ENCODE results near the gene PLA2G4F. TPM values are rescaled to one million over a fixed set of nuclear protein-coding genes. Genes with fewer than 3 reads are reported as not detected.

The PLA2G4F gene
- total RNA-seq, 3 donors from 2014 or later (not counting 1 experiment from before 2014, with no cell fraction given) = not detected

- Histone ChIP-seq H3K27me3 (ENCODE audit: control insufficient read depth, insufficient read depth, low read length) (no peaks in the 10 kb centered on the region), H3K4me1 (ENCODE audit: control insufficient read depth, insufficient read depth, low read length) (no peaks in the 10 kb centered on the region), H3K36me3 (ENCODE audit: control insufficient read depth, insufficient read depth, low read length) (no peaks in the 10 kb centered on the region), H3K27ac (ENCODE audit: low read length) (no peak overlapping the region), H3K4me3 (ENCODE audit: low read length) (no peak overlapping the region), H3K9me3 (ENCODE audit: control insufficient read depth, insufficient read depth, low read length) (no peaks in the 10 kb centered on the region)
- DNase-seq (no peak), ATAC-seq (peak in 1 of 3 donors; percentile 81)
- Mint-ChIP-seq H3K27ac (no peak overlapping the region), H3K9me3 (no peaks in the 10 kb centered on the region), H3K36me3 (no peaks in the 10 kb centered on the region), H3K4me3 (no peak overlapping the region), H3K4me1 (no peaks in the 10 kb centered on the region), H3K27me3 (ENCODE audit: low read depth in 2 of 2) (peaks cover 15 to 30% of the 10 kb centered on the region in 2 donors)
- intact Hi-C loops (cut with micrococcal nuclease) = no loop called here
- 77% methylated on average over 5 of the region's 6 CpGs for WGBS (ENCODE audit: insufficient coverage)
- TF ChIP-seq CTCF (IDR thresholded peaks at IDR 0.05) = no peak
Observed at GRCh38 chr15:42121021-42121420, 35.4 kb downstream of the PLA2G4F start.

GRCh38 chr15:42120285-42120684 lies 36.2 kb downstream of the PLA2G4F start:
- Histone ChIP-seq H3K9me3 (ENCODE audit: control insufficient read depth, insufficient read depth, low read length) (no peaks in the 10 kb centered on the region), H3K36me3 (ENCODE audit: control insufficient read depth, insufficient read depth, low read length) (no peaks in the 10 kb centered on the region), H3K4me1 (ENCODE audit: control insufficient read depth, insufficient read depth, low read length) (no peaks in the 10 kb centered on the region), H3K27me3 (ENCODE audit: control insufficient read depth, insufficient read depth, low read length) (no peaks in the 10 kb centered on the region), H3K4me3 (ENCODE audit: low read length) (no peak overlapping the region), H3K27ac (ENCODE audit: low read length) (no peak overlapping the region)
- 80% methylated on average over 1 of the region's 1 CpG for WGBS (ENCODE audit: insufficient coverage)
- H3K36me3 Mint-ChIP-seq = no peaks in the 10 kb centered on the region
- DNase-seq = no peak
- no peak for ATAC-seq
- intact Hi-C loops (cut with micrococcal nuclease) = no loop called here
- no peak overlapping the region for H3K27ac Mint-ChIP-seq
- H3K4me1 Mint-ChIP-seq = no peaks in the 10 kb centered on the region
- H3K9me3 Mint-ChIP-seq = no peaks in the 10 kb centered on the region
- TF ChIP-seq CTCF (IDR thresholded peaks at IDR 0.05) = no peak
- H3K27me3 Mint-ChIP-seq (ENCODE audit: low read depth in 2 of 2) = peaks cover 11 to 25% of the 10 kb centered on the region in 2 donors
- H3K4me3 Mint-ChIP-seq = no peak overlapping the region

GRCh38 chr15:42119446-42119760 lies 37.0 kb downstream of the PLA2G4F start:
- peaks cover 9 to 23% of the 10 kb centered on the region in 2 donors for H3K27me3 Mint-ChIP-seq (ENCODE audit: low read depth in 2 of 2)
- intact Hi-C loops (cut with micrococcal nuclease) = no loop called here
- no peaks in the 10 kb centered on the region for H3K36me3 Mint-ChIP-seq
- H3K27ac Mint-ChIP-seq = no peak overlapping the region
- no peak overlapping the region for H3K4me3 Mint-ChIP-seq
- DNase-seq = no peak
- no peak for ATAC-seq
- H3K9me3 Mint-ChIP-seq = no peaks in the 10 kb centered on the region
- no peaks in the 10 kb centered on the region for H3K4me1 Mint-ChIP-seq
- Histone ChIP-seq H3K4me3 (ENCODE audit: low read length) (no peak overlapping the region), H3K4me1 (ENCODE audit: control insufficient read depth, insufficient read depth, low read length) (no peaks in the 10 kb centered on the region), H3K27ac (ENCODE audit: low read length) (no peak overlapping the region), H3K36me3 (ENCODE audit: control insufficient read depth, insufficient read depth, low read length) (no peaks in the 10 kb centered on the region), H3K9me3 (ENCODE audit: control insufficient read depth, insufficient read depth, low read length) (no peaks in the 10 kb centered on the region), H3K27me3 (ENCODE audit: control insufficient read depth, insufficient read depth, low read length) (no peaks in the 10 kb centered on the region)
- no peak for TF ChIP-seq CTCF (IDR thresholded peaks at IDR 0.05)
- 84% methylated on average over 5 of the region's 5 CpGs for WGBS (ENCODE audit: insufficient coverage)

GRCh38 chr15:42118650-42119445 lies 37.6 kb downstream of the PLA2G4F start:
- Histone ChIP-seq H3K4me3 (ENCODE audit: low read length) (no peak overlapping the region), H3K9me3 (ENCODE audit: control insufficient read depth, insufficient read depth, low read length) (no peaks in the 10 kb centered on the region), H3K36me3 (ENCODE audit: control insufficient read depth, insufficient read depth, low read length) (no peaks in the 10 kb centered on the region), H3K27me3 (ENCODE audit: control insufficient read depth, insufficient read depth, low read length) (no peaks in the 10 kb centered on the region), H3K27ac (ENCODE audit: low read length) (no peak overlapping the region), H3K4me1 (ENCODE audit: control insufficient read depth, insufficient read depth, low read length) (no peaks in the 10 kb centered on the region)
- Mint-ChIP-seq H3K27me3 (ENCODE audit: low read depth in 2 of 2) (peaks cover 9 to 23% of the 10 kb centered on the region in 2 donors), H3K36me3 (no peaks in the 10 kb centered on the region), H3K27ac (no peak overlapping the region), H3K4me3 (no peak overlapping the region), H3K4me1 (no peaks in the 10 kb centered on the region), H3K9me3 (no peaks in the 10 kb centered on the region)
- no peak for ATAC-seq
- no peak for DNase-seq
- TF ChIP-seq CTCF (IDR thresholded peaks at IDR 0.05) = no peak
- intact Hi-C loops (cut with micrococcal nuclease) = no loop called here
- WGBS (ENCODE audit: insufficient coverage) = 74% methylated on average over 9 of the region's 10 CpGs

All from natural killer cell (primary cell).